H1 (cell line): Measurements from ENCODE around the gene SLC2A4RG. TPM values are rescaled to one million over a fixed set of nuclear protein-coding genes. Genes with fewer than 3 reads are reported as not detected.
A peak's percentile ranks its signal among the peaks of the same experiment; 100 is the strongest.

Experiments
- CTCF ChIA-PET: fragments of 300-600 bp; sonication (Branson Sonifier 250); formaldehyde crosslinking; loops from one replicate; lab custom pipeline; 2021; ENCODE audit not compliant: partially characterized antibody; lab: Charles Lee
- POLR2A ChIA-PET: fragments of 300-600 bp; sonication (Branson Sonifier 250); formaldehyde crosslinking; loops from one replicate; lab custom pipeline; 2021; ENCODE audit warnings: inconsistent platforms; ENCODE audit not compliant: partially characterized antibody; lab: Charles Lee
- DNase-seq, 2 experiments: peaks; one replicate each; pipeline versions ENCODE4 v3.0.0 to v3.0.0-alpha.2; 2010 to 2022; ENCODE audit warnings: low spot score in 2 of 2, low read depth in 1 of 2, mixed read lengths in 1 of 2
- FAIRE-seq: peaks from 2 replicates; lab custom pipeline; 2011; peaks lifted over from hg19 to GRCh38; lab: Jason Lieb, UNC
- H2AFZ ChIP-seq: 2 replicates; pipeline ENCODE4 v1.8.1; 2012; ENCODE audit warnings: low read length, inconsistent platforms
- H2AK5ac ChIP-seq: 2 replicates; pipeline ENCODE4 v1.6.1; 2013; ENCODE audit warnings: low read depth, low read length
- H2BK120ac ChIP-seq: replicated peaks from 2 replicates; pipeline ENCODE3; 2013; ENCODE audit warnings: low read depth, low read length, inconsistent platforms
- H2BK12ac ChIP-seq: 2 replicates; pipeline ENCODE4 v1.6.1; 2013; ENCODE audit warnings: low read depth, low read length
- H2BK15ac ChIP-seq: 2 replicates; pipeline ENCODE4 v1.6.1; 2013; ENCODE audit warnings: low read length
- H2BK20ac ChIP-seq: 2 replicates; pipeline ENCODE4 v1.6.1; 2013; ENCODE audit warnings: low read length
- H2BK5ac ChIP-seq: 2 replicates; pipeline ENCODE4 v1.6.1; 2013; ENCODE audit warnings: low read depth, low read length
- H3K14ac ChIP-seq: 2 replicates; pipeline ENCODE4 v1.6.1; 2013; ENCODE audit warnings: inconsistent platforms; ENCODE audit not compliant: insufficient read length
- H3K18ac ChIP-seq: 2 replicates; pipeline ENCODE4 v1.6.1; 2013; ENCODE audit warnings: low read length; ENCODE audit errors: extremely low read depth
- H3K23ac ChIP-seq: 2 replicates; pipeline ENCODE4 v1.6.1; 2013; ENCODE audit warnings: inconsistent platforms; ENCODE audit not compliant: insufficient read length
- H3K23me2 ChIP-seq: 2 replicates; pipeline ENCODE4 v1.6.1; 2013; ENCODE audit warnings: low read depth, low read length
- H3K27ac ChIP-seq: 2 replicates; pipeline ENCODE4 v1.6.1; 2011; ENCODE audit warnings: low read depth, low read length, inconsistent platforms
- H3K27me3 ChIP-seq, 4 experiments: replicated peaks in 1 of 4; 1 replicate in 1 of 4; 2 replicates in 3 of 4; pipeline versions ENCODE4 v1.6.1 to v1.8.1; 2011 to 2013; ENCODE audit warnings: low read length in 3 of 4, mild to moderate bottlenecking in 3 of 4, inconsistent platforms in 2 of 4, mixed read lengths in 2 of 4, moderate library complexity in 1 of 4; ENCODE audit not compliant: control insufficient read depth in 3 of 4, insufficient read depth in 3 of 4; ENCODE audit errors: extremely low read depth in 1 of 4
- H3K36me3 ChIP-seq, 4 experiments: 2 replicates each; pipeline versions ENCODE4 v1.6.1 to v1.8.1; 2011 to 2013; ENCODE audit warnings: mild to moderate bottlenecking in 4 of 4, low read length in 3 of 4, moderate library complexity in 2 of 4, control low read depth in 1 of 4, inconsistent platforms in 1 of 4; ENCODE audit not compliant: insufficient read depth in 4 of 4, control insufficient read depth in 2 of 4
- H3K4ac ChIP-seq: replicated peaks from 2 replicates; pipeline ENCODE3; 2013; ENCODE audit warnings: low read length, low read depth, mixed read lengths, inconsistent platforms; ENCODE audit not compliant: insufficient read length
- H3K4me1 ChIP-seq, 4 experiments: replicated peaks in 1 of 4; 1 replicate in 1 of 4; 2 replicates in 3 of 4; pipeline versions ENCODE4 v1.6.1 to v1.8.1; 2011 to 2013; ENCODE audit warnings: low read length in 3 of 4, inconsistent platforms in 2 of 4, mixed read lengths in 1 of 4; ENCODE audit not compliant: insufficient read depth in 4 of 4, control insufficient read depth in 3 of 4
- H3K4me2 ChIP-seq, 2 experiments: 2 replicates each; pipeline versions ENCODE4 v1.6.1 to v1.8.1; 2011 to 2013; ENCODE audit warnings: low read depth in 2 of 2, low read length in 2 of 2, control low read depth in 1 of 2, inconsistent platforms in 1 of 2, mild to moderate bottlenecking in 1 of 2; ENCODE audit not compliant: insufficient read depth in 1 of 2
- H3K4me3 ChIP-seq, 4 experiments: fragments of 200-600, 300-600 bp in 1 of 4; sonication (generic), shearing (Covaris generic), sonication (Bioruptor Twin) in 1 of 4; 2 replicates each; pipeline versions ENCODE4 v1.5.1 to v1.8.1; 2011 to 2016; ENCODE audit warnings: low read length in 4 of 4, low read depth in 3 of 4, control low read depth in 2 of 4, inconsistent platforms in 2 of 4, mild to moderate bottlenecking in 2 of 4, mixed read lengths in 1 of 4, moderate library complexity in 1 of 4; ENCODE audit not compliant: insufficient read depth in 2 of 4; ENCODE audit errors: extremely low read depth in 1 of 4
- H3K56ac ChIP-seq: replicated peaks from 2 replicates; pipeline ENCODE3; 2013; ENCODE audit warnings: low read depth, mild to moderate bottlenecking, mixed read lengths, low read length, inconsistent platforms; ENCODE audit not compliant: insufficient read length
- H3K79me1 ChIP-seq: 2 replicates; pipeline ENCODE4 v1.6.1; 2013; ENCODE audit warnings: low read depth, low read length, control low read depth
- H3K79me2 ChIP-seq, 2 experiments: 2 replicates each; pipeline versions ENCODE4 v1.6.1 to v1.8.1; 2012 to 2013; ENCODE audit warnings: low read length in 2 of 2, mild to moderate bottlenecking in 2 of 2, inconsistent platforms in 1 of 2; ENCODE audit not compliant: insufficient read depth in 2 of 2, control insufficient read depth in 1 of 2
- H3K9ac ChIP-seq, 4 experiments: replicated peaks in 1 of 4; 1 replicate in 1 of 4; 2 replicates in 3 of 4; pipeline versions ENCODE4 v1.6.1 to v1.8.1; 2011 to 2013; ENCODE audit warnings: low read depth in 3 of 4, low read length in 3 of 4, control low read depth in 2 of 4, mild to moderate bottlenecking in 2 of 4, moderate library complexity in 2 of 4, inconsistent platforms in 1 of 4; ENCODE audit errors: extremely low read depth in 1 of 4
- H3K9me3 ChIP-seq, 2 experiments: 2 replicates each; pipeline versions ENCODE4 v1.6.1 to v1.8.1; 2012 to 2013; ENCODE audit warnings: mild to moderate bottlenecking in 2 of 2, moderate library complexity in 2 of 2, control low read depth in 1 of 2, inconsistent platforms in 1 of 2, low read depth in 1 of 2, low read length in 1 of 2, mixed read lengths in 1 of 2; ENCODE audit not compliant: insufficient read depth in 2 of 2
- H4K20me1 ChIP-seq, 2 experiments: replicated peaks in 1 of 2; 2 replicates each; pipeline versions ENCODE3 to v1.8.1; 2011 to 2013; ENCODE audit warnings: inconsistent platforms in 2 of 2, low read length in 2 of 2, mild to moderate bottlenecking in 1 of 2; ENCODE audit not compliant: insufficient read depth in 2 of 2, control insufficient read depth in 1 of 2
- H4K5ac ChIP-seq: 2 replicates; pipeline ENCODE4 v1.6.1; 2013; ENCODE audit warnings: low read length, low read depth, mixed read lengths, inconsistent platforms; ENCODE audit not compliant: insufficient read length
- H4K8ac ChIP-seq: 2 replicates; pipeline ENCODE4 v1.8.0; 2013; ENCODE audit warnings: mild to moderate bottlenecking, moderate library complexity, low read length, inconsistent platforms; ENCODE audit not compliant: insufficient read depth; ENCODE audit errors: extremely low read depth
- H4K91ac ChIP-seq: replicated peaks from 2 replicates; pipeline ENCODE3; 2013; ENCODE audit warnings: low read length, mixed read lengths, inconsistent platforms; ENCODE audit not compliant: insufficient read length
- ASH2L ChIP-seq: fragments of 200-600, 300-600 bp; sonication (generic); IDR thresholded peaks from one replicate; pipeline ENCODE4 v1.7.1; 2017; ENCODE audit warnings: low read length
- BRCA1 ChIP-seq: IDR thresholded peaks from 2 replicates; pipeline ENCODE4 v1.6.1; 2012; ENCODE audit warnings: low read depth, low read length, improper control_type of control experiment
- CBX8 ChIP-seq: fragments of 300-800, 300-1000 bp; sonication (generic); IDR thresholded peaks from 2 replicates; pipeline ENCODE4 v1.7.1; 2016; ENCODE audit warnings: low read depth, low read length, borderline replicate concordance
- E2F6 ChIP-seq: IDR thresholded peaks from 2 replicates; pipeline ENCODE4 v1.6.1; 2012; ENCODE audit warnings: inconsistent platforms
- GABPA ChIP-seq: IDR thresholded peaks from 2 replicates; pipeline ENCODE4 v1.6.1; 2011; ENCODE audit warnings: mild to moderate bottlenecking, low read length, moderate library complexity, borderline replicate concordance; ENCODE audit not compliant: insufficient read depth
- SIX5 ChIP-seq: IDR thresholded peaks from 2 replicates; pipeline ENCODE4 v1.6.1; 2011; ENCODE audit warnings: mild to moderate bottlenecking, low read depth, low read length
- SP1 ChIP-seq: IDR thresholded peaks from 2 replicates; pipeline ENCODE4 v1.6.1; 2011; ENCODE audit warnings: low read depth, low read length
- SP2 ChIP-seq: IDR thresholded peaks from 2 replicates; pipeline ENCODE4 v1.6.1; 2012; ENCODE audit warnings: mild to moderate bottlenecking, low read length, inconsistent platforms
- TEAD4 ChIP-seq: IDR thresholded peaks from 2 replicates; pipeline ENCODE4 v1.6.1; 2012; ENCODE audit warnings: low read depth, low read length, inconsistent platforms, mixed read lengths
- USF2 ChIP-seq: IDR thresholded peaks from 2 replicates; pipeline ENCODE4 v1.6.1; 2011; ENCODE audit warnings: low read length, improper control_type of control experiment
- WGBS, 2 experiments: shearing (Covaris generic) in 1 of 2; methylation state at CpG; one replicate each; pipeline versions ENCODE4 v1.1.6 to v1.1.7; 2013 to 2015; ENCODE audit warnings: low lambda C conversion rate in 2 of 2, mixed read lengths in 2 of 2, inconsistent platforms in 1 of 2, low coverage in 1 of 2, missing lambda C conversion rate in 1 of 2; ENCODE audit not compliant: insufficient replicate concordance in 2 of 2, insufficient coverage in 1 of 2, insufficient read length in 1 of 2; ENCODE audit errors: extremely low coverage in 1 of 2, missing lambda C conversion rate in 1 of 2; 5-methylcytosine and 5-hydroxymethylcytosine counted together
- polyA plus RNA-seq, 7 experiments: library from polyadenylated mRNA; depleted of rRNA in 3 of 7; stranded (reverse) in 5 of 7; unstranded in 2 of 7; fragments of >200 nt in 5 of 7; fragments of 200-250 nt in 2 of 7; gene quantifications; 1 replicate in 5 of 7; 2 replicates in 1 of 7; 4 replicates in 1 of 7; pipeline versions ENCODE4 v1.2.1 to v1.2.3, GENCODE V29; 2011 to 2013; ENCODE audit warnings: missing spikeins in 2 of 7, mixed read lengths in 2 of 7
- total RNA-seq: library from RNA; stranded (reverse); fragmentation: NEBNext Ultra II Directional; extraction: Animal tissue kit (Norgen Biotek cat#: 25700); gene quantifications from 2 replicates; pipeline ENCODE4 v1.2.1, GENCODE V29; 2021

Gene SLC2A4RG
- total and polyA plus RNA-seq, 2 of the 8 experiments (the other 6 are each of a cell fraction or from before 2014, with no cell fraction given), result 15.9 to 29.1 TPM

GRCh38 chr20:63709149-63709527 is 30.4 kb upstream of the SLC2A4RG start:
- Histone ChIP-seq H3K14ac (no peak overlapping the region), H2AK5ac (peak overlapping the region; percentile 13; the same call in 1 of the 2 replicates), H4K20me1 (peaks cover 6 to 16% of the 10 kb centered on the region in 2 experiments), H4K5ac (no peak overlapping the region), H3K27ac (no peak overlapping the region), H2BK120ac (no peak overlapping the region), H3K4me1 (peaks cover 0 to 11% (median 6%) of the 10 kb centered on the region in 4 experiments; a peak in 5 of 7 replicates), H3K4me3 (peak overlapping the region in 1 of 4 experiments; percentile 88; a peak in 2 of 8 replicates), H2BK12ac (no peak overlapping the region), H3K9ac (no peak overlapping the region), H3K36me3 (peaks cover 7 to 33% (median 12%) of the 10 kb centered on the region in 4 experiments), H2BK5ac (no peak overlapping the region), H3K18ac (no peak overlapping the region), H3K4me2 (peak overlapping the region; percentile 80 to 97), H3K9me3 (no peaks in the 10 kb centered on the region), H3K27me3 (no peaks in the 10 kb centered on the region), H4K91ac (no peak overlapping the region), H3K79me2 (peaks cover 0 to 55% of the 10 kb centered on the region in 2 experiments; a peak in 3 of 4 replicates), H2AFZ (no peak overlapping the region), H3K79me1 (peaks cover 10% of the 10 kb centered on the region; the same call in 1 of the 2 replicates), H4K8ac (peak overlapping the region; percentile 28; the same call in 1 of the 2 replicates), H3K23me2 (peaks cover 5% of the 10 kb centered on the region; the same call in 1 of the 2 replicates), H3K23ac (no peak overlapping the region), H3K4ac (no peak overlapping the region), H2BK20ac (no peak overlapping the region), H3K56ac (no peak overlapping the region), H2BK15ac (no peak overlapping the region)
- CTCF ChIA-PET, result interaction anchor here (0.6 to 2.4 kb wide), 6 partner anchors 14 to 265 kb away, joined by 3 to 8 read pairs (median 5); no protein-coding TSS in a partner anchor
- DNase-seq (no peak), FAIRE-seq (no peak)
- WGBS, 2 experiments, result 90% methylated on average over 14 of the region's 17 CpGs; no CpG with 5 or more reads in 1 of the 2 experiments
- POLR2A ChIA-PET, result interaction anchor here (0.7 to 2.7 kb wide), 6 partner anchors 10 to 156 kb away, joined by 3 to 16 read pairs (median 7); partner anchors contain the start of genes LIME1, RTEL1, SLC2A4RG and TNFRSF6B
- TF ChIP-seq TEAD4, result no peak
- no peak for TF ChIP-seq E2F6
- no peak for TF ChIP-seq SP2
- no peak for TF ChIP-seq SIX5
- no peak for TF ChIP-seq CBX8
- no peak for TF ChIP-seq BRCA1
- no peak for TF ChIP-seq ASH2L
- no peak for TF ChIP-seq GABPA
- TF ChIP-seq SP1, result no peak
- TF ChIP-seq USF2, result no peak
